Measurements from ENCODE around the gene SFI1.

- TF ChIP-seq CTCF (conservative IDR thresholded peaks at IDR 0.05), result no peak
- no peak for TF ChIP-seq ZFX (IDR thresholded peaks at IDR 0.05)
These were observed 114.9 kb downstream of the SFI1 start for GRCh38 chr22:31611061-31611760.

All from C4-2B (cell line).